Endothelial cell (in vitro differentiated cells): ENCODE measurements around the gene ANTKMT. TPM values are rescaled to one million over a fixed set of nuclear protein-coding genes. Genes with fewer than 3 reads are reported as not detected.
"Not testable (repeated sequence)": the region's sequence is repeated elsewhere in the genome, so short reads cannot be mapped to it uniquely, and the experiment has no call there.

Experiments
- DNase-seq: peaks from one replicate; pipeline ENCODE4 v3.0.0; 2021; ENCODE audit warnings: low spot score
- H3K27ac Mint-ChIP-seq: one replicate; pipeline ENCODE4 v1.8.0; 2021; ENCODE audit warnings: mixed read lengths, inconsistent platforms; ENCODE audit not compliant: unreplicated experiment
- H3K27me3 Mint-ChIP-seq: one replicate; pipeline ENCODE4 v1.8.0; 2021; ENCODE audit warnings: mild to moderate bottlenecking, moderate library complexity, mixed read lengths, inconsistent platforms; ENCODE audit not compliant: unreplicated experiment
- H3K36me3 Mint-ChIP-seq: one replicate; pipeline ENCODE4 v1.8.0; 2021; ENCODE audit warnings: mild to moderate bottlenecking, low read depth, mixed read lengths, inconsistent platforms; ENCODE audit not compliant: unreplicated experiment
- H3K4me1 Mint-ChIP-seq: one replicate; pipeline ENCODE4 v1.8.0; 2021; ENCODE audit warnings: mild to moderate bottlenecking, mixed read lengths, inconsistent platforms; ENCODE audit not compliant: unreplicated experiment
- H3K4me3 Mint-ChIP-seq: one replicate; pipeline ENCODE4 v1.8.0; 2021; ENCODE audit warnings: mild to moderate bottlenecking, mixed read lengths, inconsistent platforms; ENCODE audit not compliant: unreplicated experiment
- H3K9me3 Mint-ChIP-seq: one replicate; pipeline ENCODE4 v1.8.0; 2021; ENCODE audit warnings: mixed read lengths, inconsistent platforms; ENCODE audit not compliant: unreplicated experiment
- CTCF ChIP-seq: fragments of 200-600 bp; sonication (generic); IDR thresholded peaks from one replicate; pipeline ENCODE4 v1.5.0; 2021; ENCODE audit warnings: antibody characterized with exemption; ENCODE audit not compliant: unreplicated experiment
- total RNA-seq: library from RNA; stranded (reverse); fragmentation: NEBNext Ultra II Directional; extraction: Animal tissue kit (Norgen Biotek cat#: 25700); gene quantifications from one replicate; pipeline ENCODE4 v1.2.1, GENCODE V29; 2021; ENCODE audit not compliant: unreplicated experiment

The ANTKMT gene
- total RNA-seq, 1 donor from 2014 or later = 11.1 TPM

GRCh38 chr16:740459-740763 is 19.5 kb downstream of the ANTKMT start:
- Mint-ChIP-seq H3K4me3 (peak overlapping the region; percentile 85), H3K9me3 (no peaks in the 10 kb centered on the region), H3K27me3 (peaks cover 4% of the 10 kb centered on the region), H3K36me3 (peaks cover 6% of the 10 kb centered on the region), H3K4me1 (peaks cover 23% of the 10 kb centered on the region), H3K27ac (no peak overlapping the region)
- TF ChIP-seq CTCF = no peak
- DNase-seq = no peak

- Mint-ChIP-seq H3K4me1 (peaks cover 23% of the 10 kb centered on the region), H3K27ac (peak within 1 kb of the TSS; percentile 74), H3K9me3 (no peaks in the 10 kb centered on the region), H3K36me3 (peaks cover 3% of the 10 kb centered on the region), H3K27me3 (peaks cover 3% of the 10 kb centered on the region), H3K4me3 (peak within 1 kb of the TSS; percentile 88)
- peak; percentile 96 for DNase-seq
- TF ChIP-seq CTCF = peak; percentile 97
Observed at GRCh38 chr16:740764-741505, 20.0 kb downstream of the ANTKMT start, which contains the start of gene CIAO3. CIAO3 (minus strand) TSS chr16:740997; CDS start chr16:740985, 12 bp downstream.

GRCh38 chr16:741986-742629 is 21.2 kb downstream of the ANTKMT start:
- H3K27me3 Mint-ChIP-seq = peaks cover 3% of the 10 kb centered on the region
- H3K27ac Mint-ChIP-seq = no peak overlapping the region
- no peaks in the 10 kb centered on the region for H3K36me3 Mint-ChIP-seq
- DNase-seq = no peak
- TF ChIP-seq CTCF = no peak
- H3K4me3 Mint-ChIP-seq = peak overlapping the region; percentile 62
- H3K4me1 Mint-ChIP-seq = peaks cover 18% of the 10 kb centered on the region
- no peaks in the 10 kb centered on the region for H3K9me3 Mint-ChIP-seq

- not testable (repeated sequence) for H3K9me3 Mint-ChIP-seq, DNase-seq, H3K4me3 Mint-ChIP-seq, H3K36me3 Mint-ChIP-seq, H3K27ac Mint-ChIP-seq, H3K27me3 Mint-ChIP-seq
- peaks cover 12% of the 10 kb centered on the region for H3K4me1 Mint-ChIP-seq
Observed at GRCh38 chr16:742894-743293, 21.9 kb downstream of the ANTKMT start.

GRCh38 chr16:743794-744500 is 23.0 kb downstream of the ANTKMT start:
- no peak for DNase-seq
- no peaks in the 10 kb centered on the region for H3K27me3 Mint-ChIP-seq
- H3K9me3 Mint-ChIP-seq = no peaks in the 10 kb centered on the region
- peak; percentile 42 for TF ChIP-seq CTCF
- no peaks in the 10 kb centered on the region for H3K36me3 Mint-ChIP-seq
- peaks cover 9% of the 10 kb centered on the region for H3K4me1 Mint-ChIP-seq
- H3K4me3 Mint-ChIP-seq = no peak overlapping the region
- no peak overlapping the region for H3K27ac Mint-ChIP-seq
